Measurements from ENCODE around the gene DEPP1.

Gene DEPP1

GRCh38 chr10:44932517-44933450, 45.8 kb downstream of the DEPP1 start:
- TF ChIP-seq, protein P1, sequence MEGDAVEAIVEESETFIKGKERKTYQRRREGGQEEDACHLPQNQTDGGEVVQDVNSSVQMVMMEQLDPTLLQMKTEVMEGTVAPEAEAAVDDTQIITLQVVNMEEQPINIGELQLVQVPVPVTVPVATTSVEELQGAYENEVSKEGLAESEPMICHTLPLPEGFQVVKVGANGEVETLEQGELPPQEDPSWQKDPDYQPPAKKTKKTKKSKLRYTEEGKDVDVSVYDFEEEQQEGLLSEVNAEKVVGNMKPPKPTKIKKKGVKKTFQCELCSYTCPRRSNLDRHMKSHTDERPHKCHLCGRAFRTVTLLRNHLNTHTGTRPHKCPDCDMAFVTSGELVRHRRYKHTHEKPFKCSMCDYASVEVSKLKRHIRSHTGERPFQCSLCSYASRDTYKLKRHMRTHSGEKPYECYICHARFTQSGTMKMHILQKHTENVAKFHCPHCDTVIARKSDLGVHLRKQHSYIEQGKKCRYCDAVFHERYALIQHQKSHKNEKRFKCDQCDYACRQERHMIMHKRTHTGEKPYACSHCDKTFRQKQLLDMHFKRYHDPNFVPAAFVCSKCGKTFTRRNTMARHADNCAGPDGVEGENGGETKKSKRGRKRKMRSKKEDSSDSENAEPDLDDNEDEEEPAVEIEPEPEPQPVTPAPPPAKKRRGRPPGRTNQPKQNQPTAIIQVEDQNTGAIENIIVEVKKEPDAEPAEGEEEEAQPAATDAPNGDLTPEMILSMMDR (IDR thresholded peaks at IDR 0.05; ENCODE audit: low read depth, low read length): peak; percentile 99
- DNase-seq (ENCODE audit: extremely low read depth, low read depth): peak; percentile 55

- DNase-seq (ENCODE audit: extremely low read depth, low read depth): no peak
- TF ChIP-seq, protein P1 (IDR thresholded peaks at IDR 0.05; ENCODE audit: low read depth, low read length): no peak; the same call in 1 of the 2 replicates
Observed at GRCh38 chr10:44931621-44932516, 46.7 kb downstream of the DEPP1 start.

- DNase-seq (ENCODE audit: extremely low read depth, low read depth): no peak
- TF ChIP-seq, protein P1 (IDR thresholded peaks at IDR 0.05; ENCODE audit: low read depth, low read length): no peak
Observed at GRCh38 chr10:44930904-44931620, 47.5 kb downstream of the DEPP1 start.

- DNase-seq (ENCODE audit: extremely low read depth, low read depth): no peak
- TF ChIP-seq, protein P1 (IDR thresholded peaks at IDR 0.05; ENCODE audit: low read depth, low read length): no peak
Observed at GRCh38 chr10:44929356-44930255, 49.0 kb downstream of the DEPP1 start.

GRCh38 chr10:44928462-44928861, 50.1 kb downstream of the DEPP1 start:
- no peak for DNase-seq (ENCODE audit: extremely low read depth, low read depth)
- TF ChIP-seq, protein P1 (IDR thresholded peaks at IDR 0.05; ENCODE audit: low read depth, low read length): no peak

DNA sequence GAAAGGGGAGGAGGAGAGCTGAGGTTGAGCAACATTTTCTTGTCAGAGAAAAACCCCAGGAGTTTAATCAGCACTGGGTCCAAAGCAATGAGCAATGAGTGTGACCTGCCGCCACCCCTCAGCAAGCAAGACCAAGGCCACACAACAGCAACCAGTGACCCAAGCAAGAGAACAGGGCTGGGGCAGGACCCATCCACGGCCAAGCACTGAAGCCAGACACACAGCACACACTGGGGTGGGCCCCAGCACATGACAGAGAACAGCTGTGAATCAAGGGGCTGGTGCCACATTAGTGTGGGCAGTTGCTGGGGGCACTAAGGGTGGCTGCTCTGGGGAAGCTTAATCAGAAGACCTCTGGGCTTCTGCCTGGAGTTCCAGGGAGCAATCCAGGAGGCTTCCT, 51.3 kb downstream of the DEPP1 start:
- DNase-seq (ENCODE audit: extremely low read depth, low read depth): no peak
- TF ChIP-seq, protein P1 (IDR thresholded peaks at IDR 0.05; ENCODE audit: low read depth, low read length): no peak

Measured in AG09319 (cell line).